Nephron progenitor cell (in vitro differentiated cells): ENCODE measurements around the gene KRTAP10-8.

Experiments
- DNase-seq: peaks from one replicate; pipeline ENCODE4 v3.0.0; 2021
- H3K27ac Mint-ChIP-seq: 2 replicates; pipeline ENCODE4 v1.8.0; 2021; ENCODE audit warnings: mild to moderate bottlenecking, moderate library complexity, mixed read lengths
- H3K27me3 Mint-ChIP-seq: 2 replicates; pipeline ENCODE4 v1.8.0; 2021; ENCODE audit warnings: mild to moderate bottlenecking, low read depth, mixed read lengths; ENCODE audit not compliant: poor library complexity
- H3K36me3 Mint-ChIP-seq: 2 replicates; pipeline ENCODE4 v1.8.0; 2021; ENCODE audit warnings: low read depth, mixed read lengths
- H3K4me1 Mint-ChIP-seq: 2 replicates; pipeline ENCODE4 v1.8.0; 2021; ENCODE audit warnings: mixed read lengths
- H3K4me3 Mint-ChIP-seq: 2 replicates; pipeline ENCODE4 v1.8.0; 2021; ENCODE audit warnings: mild to moderate bottlenecking, moderate library complexity, mixed read lengths
- H3K9me3 Mint-ChIP-seq: 2 replicates; pipeline ENCODE4 v1.8.0; 2021; ENCODE audit warnings: mild to moderate bottlenecking, moderate library complexity, mixed read lengths
- CTCF ChIP-seq: fragments of 200-600 bp; sonication (generic); IDR thresholded peaks from 2 replicates; pipeline ENCODE4 v1.5.0; 2021; ENCODE audit warnings: antibody characterized with exemption

KRTAP10-8 gene

DNA sequence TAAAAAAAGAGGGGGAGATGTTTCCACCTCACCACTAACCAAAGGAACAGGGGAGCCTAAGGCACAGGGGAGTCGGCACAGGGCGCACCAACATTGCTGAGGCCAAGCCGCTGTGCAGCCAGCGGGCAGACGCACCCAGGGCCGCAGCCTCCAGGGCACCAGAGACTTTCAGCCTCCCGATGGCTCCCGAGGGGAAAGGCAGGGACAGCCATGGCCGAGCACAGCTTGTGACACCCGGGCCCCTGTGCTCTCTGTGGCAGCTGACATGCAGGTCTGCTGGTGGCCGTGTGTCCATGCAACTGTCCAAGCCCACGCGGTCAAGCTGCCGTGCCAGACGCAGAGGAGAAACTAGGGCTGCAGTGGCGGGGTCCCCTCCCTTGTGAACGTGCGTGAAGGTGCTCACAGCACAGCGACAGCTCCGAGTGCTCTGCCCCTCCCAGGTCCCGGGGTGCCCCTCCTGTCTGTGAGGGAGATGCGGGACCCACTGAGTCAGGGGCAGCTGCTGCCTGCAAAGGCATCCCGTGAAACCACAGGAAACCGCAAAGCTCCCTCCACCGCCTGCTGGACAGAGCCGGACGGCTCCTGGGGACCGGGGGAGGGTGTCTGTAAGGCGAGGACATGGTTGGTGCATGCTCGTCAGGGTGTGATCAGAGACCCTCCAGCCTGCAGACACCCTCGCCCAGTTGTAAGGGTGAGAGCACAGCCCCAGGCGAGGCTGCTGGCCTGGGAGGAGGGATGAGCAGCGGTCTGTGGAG lies 36.9 kb downstream of the KRTAP10-8 start:
- H3K36me3 Mint-ChIP-seq: peaks cover 12% of the 10 kb centered on the region
- TF ChIP-seq CTCF: no peak
- no peak overlapping the region for H3K27ac Mint-ChIP-seq
- peaks cover 36% of the 10 kb centered on the region for H3K9me3 Mint-ChIP-seq
- peaks cover 11% of the 10 kb centered on the region for H3K27me3 Mint-ChIP-seq
- H3K4me3 Mint-ChIP-seq: no peak overlapping the region
- H3K4me1 Mint-ChIP-seq: peaks cover 19% of the 10 kb centered on the region
- no peak for DNase-seq

- Mint-ChIP-seq H3K27ac (peak overlapping the region; percentile 57), H3K36me3 (peaks cover 6% of the 10 kb centered on the region), H3K27me3 (peaks cover 10% of the 10 kb centered on the region), H3K9me3 (peaks cover 29% of the 10 kb centered on the region), H3K4me3 (no peak overlapping the region), H3K4me1 (peaks cover 19% of the 10 kb centered on the region)
- DNase-seq: no peak
- TF ChIP-seq CTCF: no peak
Measured at GRCh38 chr21:44649521-44650100, 37.7 kb downstream of the KRTAP10-8 start.

- H3K36me3 Mint-ChIP-seq: no peaks in the 10 kb centered on the region
- H3K4me3 Mint-ChIP-seq: no peak overlapping the region
- no peak for TF ChIP-seq CTCF
- peaks cover 10% of the 10 kb centered on the region for H3K27me3 Mint-ChIP-seq
- peaks cover 19% of the 10 kb centered on the region for H3K4me1 Mint-ChIP-seq
- DNase-seq: no peak
- H3K9me3 Mint-ChIP-seq: peaks cover 25% of the 10 kb centered on the region
- no peak overlapping the region for H3K27ac Mint-ChIP-seq
Measured at GRCh38 chr21:44650265-44650972, 38.5 kb downstream of the KRTAP10-8 start.

- DNase-seq: no peak
- Mint-ChIP-seq H3K36me3 (no peaks in the 10 kb centered on the region), H3K27ac (no peak overlapping the region), H3K27me3 (peaks cover 10% of the 10 kb centered on the region), H3K4me1 (peaks cover 19% of the 10 kb centered on the region), H3K4me3 (no peak overlapping the region), H3K9me3 (peaks cover 28% of the 10 kb centered on the region)
- TF ChIP-seq CTCF: no peak
Measured at GRCh38 chr21:44650973-44651675, 39.2 kb downstream of the KRTAP10-8 start.

GRCh38 chr21:44653123-44653522 lies 41.2 kb downstream of the KRTAP10-8 start:
- Mint-ChIP-seq H3K36me3 (peaks cover 7% of the 10 kb centered on the region), H3K4me3 (no peak overlapping the region), H3K27ac (no peak overlapping the region), H3K9me3 (peaks cover 38% of the 10 kb centered on the region), H3K4me1 (peaks cover 6% of the 10 kb centered on the region), H3K27me3 (peaks cover 12% of the 10 kb centered on the region)
- no peak for TF ChIP-seq CTCF
- DNase-seq: no peak
